HepG2 (cell line): ENCODE results near the gene NES. TPM values are rescaled to one million over a fixed set of nuclear protein-coding genes. Genes with fewer than 3 reads are reported as not detected.
A peak's percentile ranks its signal among the peaks of the same experiment; 100 is the strongest.

Source experiments
- ATAC-seq: fragments of 200-7000 bp; cut with Tn5 transposase; 3 replicates; pipeline ENCODE4 v1.9.1; 2020; ENCODE audit warnings: mild to moderate bottlenecking, moderate library complexity
- BruUV-seq: library from RNA; stranded (reverse); fragments of 400-500 nt; replicated peaks from 2 replicates; lab custom pipeline; 2021; lab: Mats Ljungman, UMichigan
- CTCF ChIA-PET: fragments of 300-600 bp; formaldehyde crosslinking; extraction: SDS; loops from one replicate; lab custom pipeline; 2021; ENCODE audit warnings: low total read pairs, inconsistent platforms, low intra/inter-chr PET ratio; lab: Yijun Ruan, JAX
- POLR2A ChIA-PET: fragments of 350-600 bp; sonication (Branson Sonifier 250); formaldehyde crosslinking; loops from one replicate; lab custom pipeline; 2020; ENCODE audit warnings: antibody characterized with exemption, inconsistent platforms; lab: Yijun Ruan, JAX
- DNase-seq: peaks from one replicate; pipeline ENCODE4 v3.0.0-alpha.2; 2015; ENCODE audit warnings: low spot score
- FAIRE-seq: peaks from 3 replicates; lab custom pipeline; 2011; peaks lifted over from hg19 to GRCh38; lab: Jason Lieb, UNC
- H2AFZ ChIP-seq: one replicate; pipeline ENCODE4 v1.6.1; 2011; ENCODE audit warnings: low read length, inconsistent platforms
- H3K27ac ChIP-seq: fragments of 300-600 bp; 3 replicates; pipeline ENCODE4 v1.8.0; 2011; ENCODE audit warnings: mixed run types, mild to moderate bottlenecking, mixed read lengths, low read length, inconsistent platforms; ENCODE audit not compliant: insufficient read depth; ENCODE audit errors: extremely low read length
- H3K27me3 ChIP-seq, 2 experiments: fragments of 200-600 bp in 1 of 2; 2 replicates in 1 of 2; 3 replicates in 1 of 2; pipeline versions ENCODE4 v1.6.0 to v1.8.0; 2011; ENCODE audit warnings: low read length in 2 of 2, mild to moderate bottlenecking in 2 of 2, moderate library complexity in 2 of 2, inconsistent platforms in 1 of 2; ENCODE audit not compliant: insufficient read depth in 2 of 2, control insufficient read depth in 1 of 2
- H3K36me3 ChIP-seq, 2 experiments: fragments of 200-600 bp in 1 of 2; replicated peaks in 1 of 2; 2 replicates in 1 of 2; 3 replicates in 1 of 2; pipeline versions ENCODE4 v1.5.1 to v1.8.0; 2011; ENCODE audit warnings: low read length in 2 of 2, inconsistent platforms in 1 of 2; ENCODE audit not compliant: insufficient read depth in 2 of 2, control insufficient read depth in 1 of 2
- H3K4me1 ChIP-seq: 2 replicates; pipeline ENCODE4 v1.5.1; 2012; ENCODE audit warnings: low read length, inconsistent platforms; ENCODE audit not compliant: insufficient read depth
- H3K4me2 ChIP-seq: 2 replicates; pipeline ENCODE4 v1.6.0; 2011; ENCODE audit warnings: low read depth, low read length, inconsistent platforms
- H3K4me3 ChIP-seq, 3 experiments: fragments of 200-600 bp in 1 of 3; sonication (generic), shearing (Covaris generic) in 1 of 3; replicated peaks in 1 of 3; 2 replicates each; pipeline ENCODE4 v1.5.1; 2011 to 2016; ENCODE audit warnings: low read length in 3 of 3, inconsistent platforms in 2 of 3, low read depth in 2 of 3, mild to moderate bottlenecking in 2 of 3, control low read depth in 1 of 3, mixed read lengths in 1 of 3; ENCODE audit not compliant: insufficient read depth in 1 of 3
- H3K79me2 ChIP-seq: one replicate; pipeline ENCODE4 v1.6.1; 2011; ENCODE audit warnings: low read length, inconsistent platforms; ENCODE audit not compliant: insufficient read depth
- H3K9ac ChIP-seq: 2 replicates; pipeline ENCODE4 v1.6.0; 2011; ENCODE audit warnings: mild to moderate bottlenecking, low read depth, low read length, inconsistent platforms; ENCODE audit not compliant: insufficient read depth
- H3K9me3 ChIP-seq: 2 replicates; pipeline ENCODE4 v1.5.1; 2012; ENCODE audit warnings: mild to moderate bottlenecking, low read length
- H4K20me1 ChIP-seq: 2 replicates; pipeline ENCODE4 v1.6.0; 2011; ENCODE audit warnings: inconsistent platforms, mild to moderate bottlenecking, low read length, moderate library complexity; ENCODE audit not compliant: insufficient read depth
- AKAP8 ChIP-seq: sonication (generic); formaldehyde crosslinking; IDR thresholded peaks from 2 replicates; pipeline ENCODE4 v1.5.1; 2020; ENCODE audit warnings: mild to moderate bottlenecking, missing genetic modification reagents
- KAT8 ChIP-seq: IDR thresholded peaks from 2 replicates; pipeline ENCODE4 v1.6.1; 2016; ENCODE audit warnings: missing genetic modification reagents, missing compliant biosample characterization
- POLR2A ChIP-seq, 2 experiments: IDR thresholded peaks; 2 replicates each; pipeline ENCODE4 v1.6.1; 2011; ENCODE audit warnings: low read depth in 2 of 2, low read length in 2 of 2, mild to moderate bottlenecking in 1 of 2, moderate library complexity in 1 of 2; ENCODE audit not compliant: insufficient read depth in 1 of 2
- WGBS: methylation state at CpG from one replicate; pipeline ENCODE4 v1.1.6; 2017; ENCODE audit warnings: low lambda C conversion rate; 5-methylcytosine and 5-hydroxymethylcytosine counted together
- in situ Hi-C: cut with HindIII; loops from 2 replicates; pipeline ENCODE4 v1.10.0; 2017; ENCODE audit warnings: low pct_unique_long_range_greater_than_20kb; ENCODE audit not compliant: extremely low pct_ligation_motif_present
- intact Hi-C: fragments of 100-400 bp; cut with micrococcal nuclease; formaldehyde crosslinking; loops from one replicate; pipeline ENCODE4 v1.10.0; 2022; ENCODE audit not compliant: unreplicated experiment
- polyA plus RNA-seq, 8 experiments: library from polyadenylated mRNA; depleted of rRNA in 3 of 8; stranded (reverse) in 7 of 8; unstranded in 1 of 8; fragments of >200 nt; fragmentation: Illumina TruSeq in 4 of 8; extraction: Trizol in 4 of 8; gene quantifications; 2 replicates each; pipeline versions ENCODE4 v1.2.1 to v1.2.3, GENCODE V29; 2011 to 2016; ENCODE audit warnings: low read depth in 4 of 8, missing spikeins in 1 of 8, mixed read lengths in 1 of 8; ENCODE audit not compliant: insufficient read depth in 1 of 8
- total RNA-seq, 5 experiments: library from RNA; depleted of rRNA; stranded (reverse); fragments of >200 nt; fragmentation: Illumina TruSeq; extraction: Trizol; gene quantifications; 2 replicates each; pipeline ENCODE4 v1.2.3, GENCODE V29; 2016; ENCODE audit warnings: low read depth in 1 of 5
- TF ChIP-seq, protein P1 (sequence below): IDR thresholded peaks from 2 replicates; pipeline ENCODE4 v1.6.1; 2016; ENCODE audit warnings: low read depth, missing genetic modification reagents, missing compliant biosample characterization

Gene NES
- total and polyA plus RNA-seq, 2 of the 13 experiments (the other 11 are each of a cell fraction or from before 2014, with no cell fraction given), result 1.7 to 16.6 TPM

DNA sequence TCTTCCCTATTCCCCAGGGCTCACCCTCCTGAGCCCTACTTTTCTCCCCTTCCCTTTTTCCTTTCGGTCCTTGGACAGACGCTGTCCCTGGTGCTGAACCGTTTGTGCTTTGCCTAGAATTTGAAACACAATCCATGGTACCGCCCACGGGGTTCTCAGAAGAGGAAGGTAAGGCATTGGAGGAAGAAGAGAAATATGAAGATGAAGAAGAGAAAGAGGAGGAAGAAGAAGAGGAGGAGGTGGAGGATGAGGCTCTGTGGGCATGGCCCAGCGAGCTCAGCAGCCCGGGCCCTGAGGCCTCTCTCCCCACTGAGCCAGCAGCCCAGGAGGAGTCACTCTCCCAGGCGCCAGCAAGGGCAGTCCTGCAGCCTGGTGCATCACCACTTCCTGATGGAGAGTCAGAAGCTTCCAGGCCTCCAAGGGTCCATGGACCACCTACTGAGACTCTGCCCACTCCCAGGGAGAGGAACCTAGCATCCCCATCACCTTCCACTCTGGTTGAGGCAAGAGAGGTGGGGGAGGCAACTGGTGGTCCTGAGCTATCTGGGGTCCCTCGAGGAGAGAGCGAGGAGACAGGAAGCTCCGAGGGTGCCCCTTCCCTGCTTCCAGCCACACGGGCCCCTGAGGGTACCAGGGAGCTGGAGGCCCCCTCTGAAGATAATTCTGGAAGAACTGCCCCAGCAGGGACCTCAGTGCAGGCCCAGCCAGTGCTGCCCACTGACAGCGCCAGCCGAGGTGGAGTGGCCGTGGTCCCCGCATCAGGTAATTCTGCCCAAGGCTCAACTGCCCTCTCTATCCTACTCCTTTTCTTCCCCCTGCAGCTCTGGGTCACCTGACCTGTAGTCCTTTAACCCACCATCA is 24.8 kb downstream of the NES start (continued):
- TF ChIP-seq, protein P1, sequence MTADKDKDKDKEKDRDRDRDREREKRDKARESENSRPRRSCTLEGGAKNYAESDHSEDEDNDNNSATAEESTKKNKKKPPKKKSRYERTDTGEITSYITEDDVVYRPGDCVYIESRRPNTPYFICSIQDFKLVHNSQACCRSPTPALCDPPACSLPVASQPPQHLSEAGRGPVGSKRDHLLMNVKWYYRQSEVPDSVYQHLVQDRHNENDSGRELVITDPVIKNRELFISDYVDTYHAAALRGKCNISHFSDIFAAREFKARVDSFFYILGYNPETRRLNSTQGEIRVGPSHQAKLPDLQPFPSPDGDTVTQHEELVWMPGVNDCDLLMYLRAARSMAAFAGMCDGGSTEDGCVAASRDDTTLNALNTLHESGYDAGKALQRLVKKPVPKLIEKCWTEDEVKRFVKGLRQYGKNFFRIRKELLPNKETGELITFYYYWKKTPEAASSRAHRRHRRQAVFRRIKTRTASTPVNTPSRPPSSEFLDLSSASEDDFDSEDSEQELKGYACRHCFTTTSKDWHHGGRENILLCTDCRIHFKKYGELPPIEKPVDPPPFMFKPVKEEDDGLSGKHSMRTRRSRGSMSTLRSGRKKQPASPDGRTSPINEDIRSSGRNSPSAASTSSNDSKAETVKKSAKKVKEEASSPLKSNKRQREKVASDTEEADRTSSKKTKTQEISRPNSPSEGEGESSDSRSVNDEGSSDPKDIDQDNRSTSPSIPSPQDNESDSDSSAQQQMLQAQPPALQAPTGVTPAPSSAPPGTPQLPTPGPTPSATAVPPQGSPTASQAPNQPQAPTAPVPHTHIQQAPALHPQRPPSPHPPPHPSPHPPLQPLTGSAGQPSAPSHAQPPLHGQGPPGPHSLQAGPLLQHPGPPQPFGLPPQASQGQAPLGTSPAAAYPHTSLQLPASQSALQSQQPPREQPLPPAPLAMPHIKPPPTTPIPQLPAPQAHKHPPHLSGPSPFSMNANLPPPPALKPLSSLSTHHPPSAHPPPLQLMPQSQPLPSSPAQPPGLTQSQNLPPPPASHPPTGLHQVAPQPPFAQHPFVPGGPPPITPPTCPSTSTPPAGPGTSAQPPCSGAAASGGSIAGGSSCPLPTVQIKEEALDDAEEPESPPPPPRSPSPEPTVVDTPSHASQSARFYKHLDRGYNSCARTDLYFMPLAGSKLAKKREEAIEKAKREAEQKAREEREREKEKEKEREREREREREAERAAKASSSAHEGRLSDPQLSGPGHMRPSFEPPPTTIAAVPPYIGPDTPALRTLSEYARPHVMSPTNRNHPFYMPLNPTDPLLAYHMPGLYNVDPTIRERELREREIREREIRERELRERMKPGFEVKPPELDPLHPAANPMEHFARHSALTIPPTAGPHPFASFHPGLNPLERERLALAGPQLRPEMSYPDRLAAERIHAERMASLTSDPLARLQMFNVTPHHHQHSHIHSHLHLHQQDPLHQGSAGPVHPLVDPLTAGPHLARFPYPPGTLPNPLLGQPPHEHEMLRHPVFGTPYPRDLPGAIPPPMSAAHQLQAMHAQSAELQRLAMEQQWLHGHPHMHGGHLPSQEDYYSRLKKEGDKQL (CRISPR knock-in tag), result no peak

- Histone ChIP-seq H2AFZ (no peak overlapping the region), H3K9ac (no peak overlapping the region), H3K4me1 (no peaks in the 10 kb centered on the region), H3K79me2 (no peaks in the 10 kb centered on the region), H3K27me3 (no peaks in the 10 kb centered on the region), H3K4me3 (no peak overlapping the region), H3K4me2 (no peak overlapping the region), H3K27ac (no peak overlapping the region), H4K20me1 (peaks cover 67% of the 10 kb centered on the region), H3K9me3 (no peaks in the 10 kb centered on the region), H3K36me3 (peaks cover 0 to 7% of the 10 kb centered on the region in 2 experiments; a peak in 2 of 5 replicates)
- POLR2A ChIA-PET, result interaction anchor here (0.7 to 1.3 kb wide), 4 partner anchors 8 to 103 kb away, joined by 3 to 4 read pairs (median 4); no protein-coding TSS in a partner anchor
- CTCF ChIA-PET, result no interaction called here
- WGBS, result 63% methylated on average over 2 of the region's 2 CpGs
- no TSS peak for BruUV-seq
- FAIRE-seq (no peak), ATAC-seq (no peak), DNase-seq (no peak)
- intact Hi-C loops (no loop called here), in situ Hi-C loops (no loop called here)
- peak; percentile 54; the same call in 1 of the 2 replicates for TF ChIP-seq AKAP8 (CRISPR knock-in tag)
- TF ChIP-seq POLR2A (IDR thresholded peaks at IDR 0.05; ENCODE audit: insufficient read depth in 1 of 2, low read depth in 2 of 2, low read length in 2 of 2), result 0 out of 4 replicates have a peak, but pooled peaks of 1 of the 2 experiments have one; percentile 3
- no peak for TF ChIP-seq KAT8
Measured at GRCh38 chr1:156648951-156649350, 28.3 kb downstream of the NES start.
